ENCODE measurements around the gene BTBD3.

Gene BTBD3

GRCh38 chr20:11958855-11959254 lies 41.2 kb downstream of the BTBD3 start:
- Histone ChIP-seq H2BK5ac (ENCODE audit: low read length) (no peak overlapping the region), H3K9me3 (replicated peaks in 1 of 2; ENCODE audit: control insufficient read depth in 2 of 2, insufficient read depth in 1 of 2, low read depth in 1 of 2, low read length in 2 of 2) (no peaks in the 10 kb centered on the region), H3K9ac (ENCODE audit: low read depth, low read length, poor library complexity) (no peak overlapping the region), H4K91ac (ENCODE audit: low read depth, low read length, poor library complexity) (no peak overlapping the region), H2AFZ (ENCODE audit: low read length) (no peak overlapping the region), H3K27ac (replicated peaks; ENCODE audit: low read length) (no peak overlapping the region), H3K14ac (ENCODE audit: low read length) (no peak overlapping the region), H2BK120ac (ENCODE audit: low read depth, low read length) (no peak overlapping the region), H3K18ac (ENCODE audit: low read length) (no peak overlapping the region), H3K4me3 (ENCODE audit: low read length in 2 of 2) (no peak overlapping the region), H3K36me3 (replicated peaks in 1 of 2; ENCODE audit: control insufficient read depth in 2 of 2, insufficient read depth in 2 of 2, low read length in 2 of 2) (no peaks in the 10 kb centered on the region), H3K4me2 (ENCODE audit: insufficient read depth, low read length, poor library complexity, severe bottlenecking) (no peak overlapping the region), H3K27me3 (ENCODE audit: control insufficient read depth in 3 of 3, insufficient read depth in 3 of 3, low read depth in 1 of 3, low read length in 3 of 3) (peaks cover 0 to 6% (median 0%) of the 10 kb centered on the region in 3 experiments), H2BK15ac (ENCODE audit: low read length) (no peak overlapping the region), H2BK12ac (ENCODE audit: low read length) (no peak overlapping the region), H3K4me1 (ENCODE audit: control insufficient read depth in 2 of 2, insufficient read depth in 1 of 2, low read depth in 1 of 2, low read length in 2 of 2) (no peaks in the 10 kb centered on the region), H3K23ac (ENCODE audit: low read depth, low read length, poor library complexity) (no peak overlapping the region), H4K8ac (ENCODE audit: low read depth, low read length) (no peak overlapping the region), H3K4ac (ENCODE audit: low read length) (no peak overlapping the region), H2AK5ac (ENCODE audit: low read depth, low read length) (no peak overlapping the region), H3K79me1 (ENCODE audit: low read depth, low read length) (no peaks in the 10 kb centered on the region)
- DNase-seq (ENCODE audit: low spot score): no peak
- no CpG with 5 or more reads among the region's 24 CpGs for WGBS, 2 donors (ENCODE audit: extremely low coverage in 2 of 2, insufficient read length in 2 of 2, insufficient replicate concordance in 1 of 2)

GRCh38 chr20:11965602-11966001 lies 47.9 kb downstream of the BTBD3 start:
- no peaks in the 10 kb centered on the region for H3K9me3 ChIP-seq (replicated peaks in 1 of 2; ENCODE audit: control insufficient read depth in 2 of 2, insufficient read depth in 1 of 2, low read depth in 1 of 2, low read length in 2 of 2)
- H3K79me1 ChIP-seq (ENCODE audit: low read depth, low read length): no peaks in the 10 kb centered on the region
- H2BK5ac ChIP-seq (ENCODE audit: low read length): no peak overlapping the region

GRCh38 chr20:11966186-11966585 lies 48.5 kb downstream of the BTBD3 start:
- no peak overlapping the region for H2AK5ac ChIP-seq (ENCODE audit: low read depth, low read length)
- H3K36me3 ChIP-seq (replicated peaks in 1 of 2; ENCODE audit: control insufficient read depth in 2 of 2, insufficient read depth in 2 of 2, low read length in 2 of 2): no peaks in the 10 kb centered on the region
- no peak overlapping the region for H4K91ac ChIP-seq (ENCODE audit: low read depth, low read length, poor library complexity)
- no peak overlapping the region for H2BK120ac ChIP-seq (ENCODE audit: low read depth, low read length)
- no peak overlapping the region for H3K4ac ChIP-seq (ENCODE audit: low read length)
- no peak overlapping the region for H4K8ac ChIP-seq (ENCODE audit: low read depth, low read length)
- H3K23ac ChIP-seq (ENCODE audit: low read depth, low read length, poor library complexity): no peak overlapping the region
- no peaks in the 10 kb centered on the region for H3K27me3 ChIP-seq (ENCODE audit: control insufficient read depth in 3 of 3, insufficient read depth in 3 of 3, low read depth in 1 of 3, low read length in 3 of 3)
- H3K14ac ChIP-seq (ENCODE audit: low read length): no peak overlapping the region
- H2BK5ac ChIP-seq (ENCODE audit: low read length): no peak overlapping the region
- no peak overlapping the region for H3K4me3 ChIP-seq (ENCODE audit: low read length in 2 of 2)
- no peaks in the 10 kb centered on the region for H3K9me3 ChIP-seq (replicated peaks in 1 of 2; ENCODE audit: control insufficient read depth in 2 of 2, insufficient read depth in 1 of 2, low read depth in 1 of 2, low read length in 2 of 2)
- no CpG with 5 or more reads among the region's 3 CpGs for WGBS, 2 donors (ENCODE audit: extremely low coverage in 2 of 2, insufficient read length in 2 of 2, insufficient replicate concordance in 1 of 2)
- H3K18ac ChIP-seq (ENCODE audit: low read length): no peak overlapping the region
- H3K79me1 ChIP-seq (ENCODE audit: low read depth, low read length): no peaks in the 10 kb centered on the region
- H2BK12ac ChIP-seq (ENCODE audit: low read length): no peak overlapping the region
- H3K4me2 ChIP-seq (ENCODE audit: insufficient read depth, low read length, poor library complexity, severe bottlenecking): no peak overlapping the region
- no peak overlapping the region for H2AFZ ChIP-seq (ENCODE audit: low read length)
- DNase-seq (ENCODE audit: low spot score): no peak
- H2BK15ac ChIP-seq (ENCODE audit: low read length): no peak overlapping the region
- H3K9ac ChIP-seq (ENCODE audit: low read depth, low read length, poor library complexity): no peak overlapping the region
- H3K27ac ChIP-seq (replicated peaks; ENCODE audit: low read length): no peak overlapping the region
- no peaks in the 10 kb centered on the region for H3K4me1 ChIP-seq (ENCODE audit: control insufficient read depth in 2 of 2, insufficient read depth in 1 of 2, low read depth in 1 of 2, low read length in 2 of 2)

More at GRCh38 chr20:11965602-11966001, 47.9 kb downstream of the BTBD3 start:
- H2BK15ac ChIP-seq (ENCODE audit: low read length): no peak overlapping the region
- DNase-seq (ENCODE audit: low spot score): no peak
- H3K36me3 ChIP-seq (replicated peaks in 1 of 2; ENCODE audit: control insufficient read depth in 2 of 2, insufficient read depth in 2 of 2, low read length in 2 of 2): no peaks in the 10 kb centered on the region
- whole genome bisulfite sequencing, 2 donors (ENCODE audit: extremely low coverage in 2 of 2, insufficient read length in 2 of 2, insufficient replicate concordance in 1 of 2): no CpG with 5 or more reads among the region's 1 CpG
- no peak overlapping the region for H3K4ac ChIP-seq (ENCODE audit: low read length)
- H4K8ac ChIP-seq (ENCODE audit: low read depth, low read length): no peak overlapping the region
- no peak overlapping the region for H3K14ac ChIP-seq (ENCODE audit: low read length)
- no peaks in the 10 kb centered on the region for H3K27me3 ChIP-seq (ENCODE audit: control insufficient read depth in 3 of 3, insufficient read depth in 3 of 3, low read depth in 1 of 3, low read length in 3 of 3)
- H2BK120ac ChIP-seq (ENCODE audit: low read depth, low read length): no peak overlapping the region
- no peak overlapping the region for H3K18ac ChIP-seq (ENCODE audit: low read length)
- no peak overlapping the region for H4K91ac ChIP-seq (ENCODE audit: low read depth, low read length, poor library complexity)
- no peak overlapping the region for H2AFZ ChIP-seq (ENCODE audit: low read length)
- no peak overlapping the region for H2BK12ac ChIP-seq (ENCODE audit: low read length)
- no peak overlapping the region for H3K27ac ChIP-seq (replicated peaks; ENCODE audit: low read length)
- no peaks in the 10 kb centered on the region for H3K4me1 ChIP-seq (ENCODE audit: control insufficient read depth in 2 of 2, insufficient read depth in 1 of 2, low read depth in 1 of 2, low read length in 2 of 2)
- no peak overlapping the region for H3K4me3 ChIP-seq (ENCODE audit: low read length in 2 of 2)
- H3K4me2 ChIP-seq (ENCODE audit: insufficient read depth, low read length, poor library complexity, severe bottlenecking): no peak overlapping the region
- no peak overlapping the region for H2AK5ac ChIP-seq (ENCODE audit: low read depth, low read length)
- no peak overlapping the region for H3K9ac ChIP-seq (ENCODE audit: low read depth, low read length, poor library complexity)
- H3K23ac ChIP-seq (ENCODE audit: low read depth, low read length, poor library complexity): no peak overlapping the region

GRCh38 chr20:11970243-11970836 lies 52.6 kb downstream of the BTBD3 start:
- Histone ChIP-seq H3K18ac (ENCODE audit: low read length) (no peak overlapping the region), H2BK12ac (ENCODE audit: low read length) (no peak overlapping the region), H2BK120ac (ENCODE audit: low read depth, low read length) (no peak overlapping the region), H3K4ac (ENCODE audit: low read length) (no peak overlapping the region), H3K9ac (ENCODE audit: low read depth, low read length, poor library complexity) (no peak overlapping the region), H2BK5ac (ENCODE audit: low read length) (no peak overlapping the region), H3K79me1 (ENCODE audit: low read depth, low read length) (no peaks in the 10 kb centered on the region), H4K8ac (ENCODE audit: low read depth, low read length) (no peak overlapping the region), H3K9me3 (replicated peaks in 1 of 2; ENCODE audit: control insufficient read depth in 2 of 2, insufficient read depth in 1 of 2, low read depth in 1 of 2, low read length in 2 of 2) (no peaks in the 10 kb centered on the region), H3K4me3 (ENCODE audit: low read length in 2 of 2) (no peak overlapping the region), H3K27ac (replicated peaks; ENCODE audit: low read length) (no peak overlapping the region), H3K14ac (ENCODE audit: low read length) (no peak overlapping the region), H3K4me1 (ENCODE audit: control insufficient read depth in 2 of 2, insufficient read depth in 1 of 2, low read depth in 1 of 2, low read length in 2 of 2) (no peaks in the 10 kb centered on the region), H3K27me3 (ENCODE audit: control insufficient read depth in 3 of 3, insufficient read depth in 3 of 3, low read depth in 1 of 3, low read length in 3 of 3) (no peaks in the 10 kb centered on the region), H2AK5ac (ENCODE audit: low read depth, low read length) (no peak overlapping the region), H4K91ac (ENCODE audit: low read depth, low read length, poor library complexity) (no peak overlapping the region), H3K4me2 (ENCODE audit: insufficient read depth, low read length, poor library complexity, severe bottlenecking) (no peak overlapping the region), H3K23ac (ENCODE audit: low read depth, low read length, poor library complexity) (no peak overlapping the region), H2AFZ (ENCODE audit: low read length) (no peak overlapping the region), H2BK15ac (ENCODE audit: low read length) (no peak overlapping the region), H3K36me3 (replicated peaks in 1 of 2; ENCODE audit: control insufficient read depth in 2 of 2, insufficient read depth in 2 of 2, low read length in 2 of 2) (no peaks in the 10 kb centered on the region)
- DNase-seq (ENCODE audit: low spot score): no peak
- WGBS, 2 donors (ENCODE audit: extremely low coverage in 2 of 2, insufficient read length in 2 of 2, insufficient replicate concordance in 1 of 2): no CpG with 5 or more reads among the region's 3 CpGs

Measured in neuronal stem cell (in vitro differentiated cells).